AG09319 (cell line): Measurements from ENCODE around the gene MAD1L1.
A peak's percentile ranks its signal among the peaks of the same experiment; 100 is the strongest.

Experiments used
- DNase-seq: peaks from one replicate; pipeline ENCODE4 v3.0.0-alpha.2; 2010; ENCODE audit warnings: low read depth; ENCODE audit errors: extremely low read depth
- TF ChIP-seq, protein P1 (sequence below): IDR thresholded peaks from 2 replicates; pipeline ENCODE4 v1.5.1; 2011; ENCODE audit warnings: low read depth, mild to moderate bottlenecking, inconsistent platforms, low read length, moderate library complexity

Gene MAD1L1

DNA sequence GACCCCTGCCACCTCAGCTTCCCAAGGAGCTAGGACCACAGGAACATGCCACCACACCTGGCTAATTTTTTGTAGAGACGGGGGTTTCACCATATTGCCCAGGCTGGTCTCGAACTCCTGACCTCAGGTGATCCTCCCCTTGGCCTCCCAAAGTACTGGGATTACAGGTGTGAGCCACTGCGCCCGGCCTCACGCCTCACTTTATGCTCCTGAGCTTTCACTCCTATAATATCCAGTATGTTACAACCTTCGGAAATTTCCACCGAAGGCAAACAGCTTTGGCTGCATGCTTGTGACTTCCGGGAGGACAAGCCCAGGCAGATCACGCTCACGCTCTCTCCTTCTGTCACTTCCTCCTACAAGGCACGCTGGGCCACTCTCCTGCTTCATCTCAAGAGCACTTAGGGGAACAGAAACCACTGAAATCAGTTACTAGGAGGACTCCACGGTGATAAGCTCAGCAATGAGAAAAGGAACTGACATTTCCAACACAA is 4.4 kb upstream of the MAD1L1 start:
- TF ChIP-seq, protein P1, sequence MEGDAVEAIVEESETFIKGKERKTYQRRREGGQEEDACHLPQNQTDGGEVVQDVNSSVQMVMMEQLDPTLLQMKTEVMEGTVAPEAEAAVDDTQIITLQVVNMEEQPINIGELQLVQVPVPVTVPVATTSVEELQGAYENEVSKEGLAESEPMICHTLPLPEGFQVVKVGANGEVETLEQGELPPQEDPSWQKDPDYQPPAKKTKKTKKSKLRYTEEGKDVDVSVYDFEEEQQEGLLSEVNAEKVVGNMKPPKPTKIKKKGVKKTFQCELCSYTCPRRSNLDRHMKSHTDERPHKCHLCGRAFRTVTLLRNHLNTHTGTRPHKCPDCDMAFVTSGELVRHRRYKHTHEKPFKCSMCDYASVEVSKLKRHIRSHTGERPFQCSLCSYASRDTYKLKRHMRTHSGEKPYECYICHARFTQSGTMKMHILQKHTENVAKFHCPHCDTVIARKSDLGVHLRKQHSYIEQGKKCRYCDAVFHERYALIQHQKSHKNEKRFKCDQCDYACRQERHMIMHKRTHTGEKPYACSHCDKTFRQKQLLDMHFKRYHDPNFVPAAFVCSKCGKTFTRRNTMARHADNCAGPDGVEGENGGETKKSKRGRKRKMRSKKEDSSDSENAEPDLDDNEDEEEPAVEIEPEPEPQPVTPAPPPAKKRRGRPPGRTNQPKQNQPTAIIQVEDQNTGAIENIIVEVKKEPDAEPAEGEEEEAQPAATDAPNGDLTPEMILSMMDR, result no peak
- DNase-seq, result no peak

DNA sequence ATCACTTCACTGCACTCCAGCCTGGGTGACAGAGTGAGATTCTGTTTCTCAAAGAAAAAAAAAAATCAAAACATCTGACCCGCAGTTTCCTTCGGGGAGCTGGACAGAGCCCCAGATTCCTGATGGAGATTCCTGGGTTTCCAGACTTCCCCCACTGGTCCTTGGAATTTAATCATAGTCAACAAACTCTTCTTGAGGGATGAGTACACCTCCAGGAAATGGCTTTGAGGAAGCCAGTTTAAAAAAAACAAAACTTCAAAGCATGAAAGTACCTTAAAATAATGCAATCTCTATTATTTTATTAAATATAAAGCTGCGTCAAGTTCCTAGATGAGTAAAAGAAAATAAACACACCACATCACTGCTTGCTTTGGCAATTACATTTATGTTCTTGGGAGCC is 1.2 kb upstream of the MAD1L1 start:
- TF ChIP-seq, protein P1, result no peak
- no peak for DNase-seq

DNA sequence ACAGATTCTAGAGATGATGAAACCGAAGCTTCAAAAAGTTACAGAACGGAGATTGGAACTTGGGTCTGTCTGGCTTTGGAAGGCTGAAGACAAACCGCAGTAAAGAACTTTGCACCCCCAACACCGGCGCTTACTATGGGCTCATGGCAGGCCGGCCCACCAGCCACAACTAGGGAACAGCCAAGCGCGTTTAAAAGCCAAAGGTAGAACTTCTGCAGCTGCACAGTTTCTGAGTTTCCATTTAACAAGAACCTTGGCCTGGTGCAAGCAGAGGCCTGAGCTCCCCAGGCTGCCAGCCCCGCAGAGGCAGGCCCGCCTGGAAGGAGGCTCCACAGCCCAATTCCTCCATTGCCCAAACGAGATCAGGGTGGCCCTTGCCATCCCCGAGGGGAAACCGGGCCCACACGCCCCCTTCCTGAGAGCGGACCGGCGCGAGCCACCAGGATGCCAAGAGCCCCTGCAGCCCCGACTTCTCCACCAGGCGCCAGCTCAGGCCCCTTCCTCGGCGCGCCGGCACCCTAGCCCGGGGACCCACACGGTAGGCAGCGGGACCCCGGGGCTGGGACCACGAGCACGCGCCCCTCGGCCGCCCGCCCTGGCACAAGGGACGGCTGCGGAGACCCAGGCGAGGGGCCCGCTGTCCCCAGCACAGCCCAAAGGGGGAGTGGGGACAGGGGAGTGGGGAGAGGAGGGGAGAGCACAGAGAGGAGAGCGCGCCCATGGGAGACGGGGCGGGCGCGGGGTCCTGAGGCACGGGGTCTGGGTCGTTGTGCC is 566 bp downstream of the MAD1L1 start:
- DNase-seq, result no peak
- TF ChIP-seq, protein P1, result no peak

DNA sequence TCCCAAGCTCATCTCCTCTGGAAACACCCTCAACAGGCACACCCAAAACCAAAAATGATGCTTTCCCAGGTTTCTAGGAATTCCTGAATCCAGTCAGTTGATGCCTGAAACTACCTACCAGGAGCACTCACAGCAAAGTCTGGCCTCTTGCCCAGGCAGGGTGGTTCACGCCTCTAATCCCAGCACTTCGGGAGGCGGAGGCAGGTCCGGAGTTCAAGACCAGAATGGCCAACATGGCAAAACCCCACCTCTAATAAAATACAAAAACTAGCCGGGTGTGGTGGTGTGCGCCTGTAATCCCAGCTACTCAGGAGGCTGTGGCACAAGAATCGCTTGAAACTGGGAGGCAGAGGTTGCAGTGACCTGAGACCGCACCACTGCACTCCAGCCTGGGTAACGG is 1.9 kb downstream of the MAD1L1 start:
- DNase-seq, result no peak
- TF ChIP-seq, protein P1, result no peak

DNA sequence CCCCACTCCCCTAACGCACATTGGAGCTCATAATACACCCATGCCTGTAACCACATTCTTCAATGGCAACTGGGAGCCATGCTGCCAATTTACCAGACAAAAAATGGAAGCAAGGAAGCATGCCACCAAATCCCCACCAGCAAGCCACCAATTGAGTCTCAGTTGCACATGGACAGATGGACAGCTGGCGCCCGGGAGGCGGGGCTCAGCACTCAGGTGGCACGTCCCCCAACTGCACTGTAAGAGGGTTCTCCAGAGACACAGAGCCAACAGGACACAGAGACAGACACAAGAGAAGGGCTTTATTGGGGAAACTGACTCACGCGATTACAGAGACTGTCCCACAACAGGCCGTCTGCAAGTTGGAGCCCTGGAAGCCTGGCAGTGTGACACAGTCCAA is 2.5 kb downstream of the MAD1L1 start:
- DNase-seq, result no peak
- TF ChIP-seq, protein P1, result no peak

DNA sequence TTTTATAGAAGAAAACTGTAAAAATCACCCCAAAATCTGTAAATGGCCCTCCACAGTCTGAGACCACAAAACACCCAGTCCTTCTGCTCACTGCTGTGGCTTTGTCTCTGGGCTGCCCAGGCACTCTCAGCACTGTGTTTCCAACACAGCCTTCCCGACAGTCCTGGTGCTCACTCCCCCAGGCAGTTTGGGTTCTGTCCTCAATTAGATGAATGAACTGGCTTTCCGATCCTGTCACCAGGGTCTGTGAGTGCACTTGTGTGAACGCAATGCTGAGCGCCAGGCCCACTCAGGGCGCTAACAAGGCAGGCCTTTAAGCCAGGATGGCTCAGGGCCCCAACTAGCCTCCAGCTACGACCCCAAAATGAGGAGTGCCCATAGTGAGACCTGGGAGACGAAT is 3.3 kb downstream of the MAD1L1 start:
- DNase-seq, result no peak
- TF ChIP-seq, protein P1, result no peak

DNA sequence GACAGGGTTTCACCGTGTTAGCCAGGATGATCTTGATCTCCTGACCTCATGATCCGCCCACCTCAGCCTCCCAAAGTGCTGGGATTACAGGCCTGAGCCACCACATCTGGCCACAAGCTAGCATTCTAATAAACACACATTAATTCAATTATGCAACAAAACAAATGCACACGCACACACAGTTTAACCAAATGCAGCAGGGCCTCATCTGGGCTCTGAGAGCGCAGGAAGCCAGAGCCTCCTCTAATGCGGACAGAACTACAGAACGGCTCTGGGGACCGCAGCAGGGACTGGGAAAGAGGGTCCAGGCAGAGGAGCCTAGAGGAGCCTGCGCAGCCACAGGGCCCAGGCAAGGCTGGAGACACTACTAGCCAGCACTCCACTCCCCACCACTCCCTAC is 3.8 kb downstream of the MAD1L1 start:
- TF ChIP-seq, protein P1, result no peak
- DNase-seq, result peak; percentile 46
